GM19238 (cell line): ENCODE data around the gene GRAMD1B.
A peak's percentile ranks its signal among the peaks of the same experiment; 100 is the strongest.

Experiments
- DNase-seq: peaks from one replicate; pipeline ENCODE4 v3.0.0; 2011; ENCODE audit warnings: low spot score; ENCODE audit not compliant: insufficient read length

GRAMD1B gene

GRCh38 chr11:123409456-123410217 lies 20.4 kb upstream of the GRAMD1B start:
- no peak for DNase-seq

GRCh38 chr11:123410218-123410549 lies 19.9 kb upstream of the GRAMD1B start:
- DNase-seq = no peak

GRCh38 chr11:123413636-123414035 lies 16.4 kb upstream of the GRAMD1B start:
- no peak for DNase-seq

GRCh38 chr11:123416566-123416965 lies 13.5 kb upstream of the GRAMD1B start:
- no peak for DNase-seq

GRCh38 chr11:123418351-123419114 lies 11.5 kb upstream of the GRAMD1B start:
- DNase-seq = no peak

- DNase-seq = no peak
Observed at GRCh38 chr11:123419731-123420452, 10.2 kb upstream of the GRAMD1B start.

GRCh38 chr11:123421589-123421988 lies 8.5 kb upstream of the GRAMD1B start:
- DNase-seq = no peak

GRCh38 chr11:123425367-123425766 lies 4.7 kb upstream of the GRAMD1B start:
- DNase-seq = no peak

- no peak for DNase-seq
Observed at GRCh38 chr11:123426789-123427188, 3.3 kb upstream of the GRAMD1B start.

- no peak for DNase-seq
Observed at GRCh38 chr11:123427405-123427804, 2.7 kb upstream of the GRAMD1B start.

GRCh38 chr11:123428116-123428715 lies 1.9 kb upstream of the GRAMD1B start:
- no peak for DNase-seq

- no peak for DNase-seq
Observed at GRCh38 chr11:123429336-123429735, 733 bp upstream of the GRAMD1B start.

GRCh38 chr11:123430721-123431497 lies 840 bp downstream of the GRAMD1B start:
- DNase-seq = peak; percentile 24

- no peak for DNase-seq
Observed at GRCh38 chr11:123431619-123432018, 1.6 kb downstream of the GRAMD1B start.

- DNase-seq = no peak
Observed at GRCh38 chr11:123434262-123434661, 4.2 kb downstream of the GRAMD1B start.

- no peak for DNase-seq
Observed at GRCh38 chr11:123434911-123435310, 4.8 kb downstream of the GRAMD1B start.

GRCh38 chr11:123437236-123437979 lies 7.3 kb downstream of the GRAMD1B start:
- DNase-seq = no peak

- DNase-seq = no peak
Observed at GRCh38 chr11:123438131-123438627, 8.1 kb downstream of the GRAMD1B start.

- DNase-seq = no peak
Observed at GRCh38 chr11:123439616-123440015, 9.5 kb downstream of the GRAMD1B start.

- no peak for DNase-seq
Observed at GRCh38 chr11:123441161-123441560, 11.1 kb downstream of the GRAMD1B start.
